Parathyroid adenoma (tissue), 2 donors: ENCODE results near the gene SLC17A8.
"Not testable (repeated sequence)": the region's sequence is repeated elsewhere in the genome, so short reads cannot be mapped to it uniquely, and the experiment has no call there.

Experiments
- H2AFZ ChIP-seq: fragments of 300-600 bp; sonication (generic); one replicate; pipeline ENCODE4 v1.7.0; 2017; ENCODE audit warnings: antibody characterized with exemption, mild to moderate bottlenecking
- H3K27ac ChIP-seq: fragments of 300-600 bp; sonication (generic); one replicate; pipeline ENCODE4 v1.7.0; 2017
- H3K27me3 ChIP-seq: fragments of 300-600 bp; sonication (generic); one replicate; pipeline ENCODE4 v1.7.0; 2017; ENCODE audit warnings: low read length; ENCODE audit not compliant: control insufficient read depth, insufficient read depth
- H3K36me3 ChIP-seq: fragments of 300-600 bp; sonication (generic); one replicate; pipeline ENCODE4 v1.7.0; 2017; ENCODE audit warnings: low read length; ENCODE audit not compliant: control insufficient read depth, insufficient read depth
- H3K4me1 ChIP-seq: fragments of 300-600 bp; sonication (generic); one replicate; pipeline ENCODE4 v1.7.0; 2017; ENCODE audit warnings: control low read depth
- H3K4me2 ChIP-seq: fragments of 300-600 bp; sonication (generic); one replicate; pipeline ENCODE4 v1.7.0; 2017; ENCODE audit warnings: low read length
- H3K4me3 ChIP-seq: fragments of 300-600 bp; sonication (generic); one replicate; pipeline ENCODE4 v1.7.0; 2017; ENCODE audit warnings: low read depth, low read length
- H3K79me2 ChIP-seq: fragments of 300-600 bp; sonication (generic); one replicate; pipeline ENCODE4 v1.7.0; 2017; ENCODE audit warnings: control low read depth
- H3K9ac ChIP-seq: fragments of 300-600 bp; sonication (generic); one replicate; pipeline ENCODE4 v1.7.0; 2017; ENCODE audit warnings: mild to moderate bottlenecking
- H3K9me3 ChIP-seq: fragments of 300-600 bp; sonication (generic); one replicate; pipeline ENCODE4 v1.7.0; 2017; ENCODE audit warnings: low read length; ENCODE audit not compliant: control insufficient read depth
- TF ChIP-seq, protein P1 (sequence below): fragments of 300-600 bp; sonication (generic); IDR thresholded peaks from one replicate; pipeline ENCODE4 v1.7.0; 2017; ENCODE audit warnings: antibody characterized with exemption, mild to moderate bottlenecking
- donor health status: primary hyperparathyroidism.

The SLC17A8 gene

DNA sequence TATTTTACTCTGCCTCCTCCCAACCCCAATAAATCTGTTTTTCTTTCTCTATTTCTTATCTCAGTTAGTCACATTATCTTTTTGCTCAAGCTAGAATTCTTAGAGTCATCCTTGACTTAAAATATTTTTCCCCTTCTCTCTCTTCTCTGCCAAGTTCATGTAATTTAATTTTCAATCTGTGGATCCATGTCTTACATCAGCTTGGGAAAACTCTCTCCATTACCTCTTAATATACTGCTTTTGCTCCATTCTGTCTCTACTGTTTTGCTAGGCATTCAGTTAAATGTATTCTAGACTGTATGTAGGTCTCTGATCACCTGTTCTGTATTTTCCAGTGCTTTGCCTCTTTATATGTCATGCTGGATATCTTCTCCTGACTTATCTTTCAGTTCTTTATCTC is 65.8 kb downstream of the SLC17A8 start:
- Histone ChIP-seq H2AFZ (no peak overlapping the region), H3K27me3 (no peaks in the 10 kb centered on the region), H3K79me2 (no peaks in the 10 kb centered on the region), H3K4me1 (no peaks in the 10 kb centered on the region), H3K4me3 (no peak overlapping the region), H3K36me3 (no peaks in the 10 kb centered on the region), H3K27ac (no peak overlapping the region), H3K9ac (no peak overlapping the region), H3K4me2 (no peak overlapping the region), H3K9me3 (no peaks in the 10 kb centered on the region)
- TF ChIP-seq, protein P1, sequence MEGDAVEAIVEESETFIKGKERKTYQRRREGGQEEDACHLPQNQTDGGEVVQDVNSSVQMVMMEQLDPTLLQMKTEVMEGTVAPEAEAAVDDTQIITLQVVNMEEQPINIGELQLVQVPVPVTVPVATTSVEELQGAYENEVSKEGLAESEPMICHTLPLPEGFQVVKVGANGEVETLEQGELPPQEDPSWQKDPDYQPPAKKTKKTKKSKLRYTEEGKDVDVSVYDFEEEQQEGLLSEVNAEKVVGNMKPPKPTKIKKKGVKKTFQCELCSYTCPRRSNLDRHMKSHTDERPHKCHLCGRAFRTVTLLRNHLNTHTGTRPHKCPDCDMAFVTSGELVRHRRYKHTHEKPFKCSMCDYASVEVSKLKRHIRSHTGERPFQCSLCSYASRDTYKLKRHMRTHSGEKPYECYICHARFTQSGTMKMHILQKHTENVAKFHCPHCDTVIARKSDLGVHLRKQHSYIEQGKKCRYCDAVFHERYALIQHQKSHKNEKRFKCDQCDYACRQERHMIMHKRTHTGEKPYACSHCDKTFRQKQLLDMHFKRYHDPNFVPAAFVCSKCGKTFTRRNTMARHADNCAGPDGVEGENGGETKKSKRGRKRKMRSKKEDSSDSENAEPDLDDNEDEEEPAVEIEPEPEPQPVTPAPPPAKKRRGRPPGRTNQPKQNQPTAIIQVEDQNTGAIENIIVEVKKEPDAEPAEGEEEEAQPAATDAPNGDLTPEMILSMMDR = no peak

DNA sequence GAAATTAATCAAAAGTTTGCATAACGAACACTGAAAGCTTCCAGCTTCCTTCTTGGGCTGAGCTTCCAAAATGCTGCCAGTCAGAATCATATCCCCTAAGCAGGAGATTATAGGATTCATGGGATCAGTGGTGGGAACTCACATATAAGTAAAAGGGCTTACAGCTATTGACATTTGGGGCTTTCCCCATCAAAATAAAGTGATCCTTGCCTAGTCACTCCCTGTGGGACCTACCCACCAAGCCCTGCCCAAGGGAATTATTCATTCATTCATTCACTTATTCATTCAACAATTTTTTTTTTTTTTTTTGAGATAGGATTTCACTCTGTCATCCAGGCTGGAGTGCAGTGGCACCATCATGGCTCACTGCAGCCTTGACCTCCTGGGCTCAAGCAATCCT is 69.3 kb downstream of the SLC17A8 start:
- no peak overlapping the region for H2AFZ ChIP-seq
- no peak overlapping the region for H3K4me3 ChIP-seq
- no peaks in the 10 kb centered on the region for H3K36me3 ChIP-seq
- H3K4me2 ChIP-seq = no peak overlapping the region
- H3K27me3 ChIP-seq = no peaks in the 10 kb centered on the region
- H3K79me2 ChIP-seq = no peaks in the 10 kb centered on the region
- H3K9ac ChIP-seq = no peak overlapping the region
- no peaks in the 10 kb centered on the region for H3K9me3 ChIP-seq
- TF ChIP-seq, protein P1 = no peak
- H3K4me1 ChIP-seq = no peaks in the 10 kb centered on the region
- no peak overlapping the region for H3K27ac ChIP-seq

GRCh38 chr12:100427078-100427477 is 70.2 kb downstream of the SLC17A8 start:
- Histone ChIP-seq H3K4me1 (no peaks in the 10 kb centered on the region), H3K9ac (no peak overlapping the region), H2AFZ (no peak overlapping the region), H3K36me3 (no peaks in the 10 kb centered on the region), H3K27me3 (no peaks in the 10 kb centered on the region), H3K9me3 (no peaks in the 10 kb centered on the region), H3K27ac (no peak overlapping the region), H3K79me2 (no peaks in the 10 kb centered on the region), H3K4me2 (no peak overlapping the region), H3K4me3 (no peak overlapping the region)
- TF ChIP-seq, protein P1 = no peak

DNA sequence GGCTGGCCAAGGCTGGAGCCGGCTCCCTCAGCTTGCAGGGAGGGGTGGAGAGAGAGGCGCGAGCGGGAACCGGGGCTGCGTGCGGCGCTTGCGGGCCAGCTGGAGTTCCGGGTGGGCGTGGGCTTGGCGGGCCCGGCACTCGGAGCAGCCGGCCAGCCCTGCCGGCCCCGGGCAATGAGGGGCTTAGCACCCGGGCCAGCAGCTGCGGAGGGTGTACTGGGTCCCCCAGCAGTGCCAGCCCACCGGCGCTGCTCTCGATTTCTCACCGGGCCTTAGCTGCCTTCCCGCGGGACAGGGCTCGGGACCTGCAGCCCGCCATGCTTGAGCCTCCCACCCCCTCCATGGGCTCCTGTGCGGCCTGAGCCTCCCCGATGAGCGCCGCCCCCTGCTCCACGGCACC is 73.4 kb downstream of the SLC17A8 start:
- H3K4me1 ChIP-seq, H3K4me2 ChIP-seq, H3K79me2 ChIP-seq, H3K9me3 ChIP-seq, H3K36me3 ChIP-seq, H3K4me3 ChIP-seq, H3K9ac ChIP-seq, H2AFZ ChIP-seq, H3K27me3 ChIP-seq, H3K27ac ChIP-seq: not testable (repeated sequence)

DNA sequence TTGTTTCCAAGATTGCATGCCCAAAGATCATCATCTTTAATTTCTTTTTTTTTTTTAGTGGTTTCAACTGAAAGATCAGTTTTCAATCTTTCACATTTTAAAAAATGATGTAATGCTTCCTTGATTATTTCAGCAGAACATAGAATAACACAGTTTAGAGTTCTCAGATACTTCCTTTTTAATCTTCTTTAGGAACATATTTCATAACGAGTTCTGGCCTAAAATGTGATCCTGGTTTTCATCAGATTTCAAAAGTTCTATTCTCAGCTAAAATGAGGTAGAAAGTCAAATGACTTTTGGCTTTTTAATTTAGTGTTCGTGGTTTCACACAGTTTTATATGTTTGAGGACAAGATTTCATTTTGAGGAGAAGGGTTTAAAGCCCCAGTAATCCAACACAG is 76.8 kb downstream of the SLC17A8 start:
- Histone ChIP-seq H3K9ac (no peak overlapping the region), H3K4me3 (no peak overlapping the region), H3K9me3 (no peaks in the 10 kb centered on the region), H3K36me3 (no peaks in the 10 kb centered on the region), H3K79me2 (no peaks in the 10 kb centered on the region), H3K4me1 (no peaks in the 10 kb centered on the region), H3K27me3 (no peaks in the 10 kb centered on the region), H3K27ac (no peak overlapping the region), H3K4me2 (no peak overlapping the region), H2AFZ (no peak overlapping the region)
- TF ChIP-seq, protein P1 = no peak
